ENCODE measurements around the gene VSTM2L. TPM values are rescaled to one million over a fixed set of nuclear protein-coding genes. Genes with fewer than 3 reads are reported as not detected.
A peak's percentile ranks its signal among the peaks of the same experiment; 100 is the strongest.

The VSTM2L gene
- total and polyA plus RNA-seq, 9 of the 15 experiments (the other 6 are each of a cell fraction or from before 2014, with no cell fraction given) = not detected

DNA sequence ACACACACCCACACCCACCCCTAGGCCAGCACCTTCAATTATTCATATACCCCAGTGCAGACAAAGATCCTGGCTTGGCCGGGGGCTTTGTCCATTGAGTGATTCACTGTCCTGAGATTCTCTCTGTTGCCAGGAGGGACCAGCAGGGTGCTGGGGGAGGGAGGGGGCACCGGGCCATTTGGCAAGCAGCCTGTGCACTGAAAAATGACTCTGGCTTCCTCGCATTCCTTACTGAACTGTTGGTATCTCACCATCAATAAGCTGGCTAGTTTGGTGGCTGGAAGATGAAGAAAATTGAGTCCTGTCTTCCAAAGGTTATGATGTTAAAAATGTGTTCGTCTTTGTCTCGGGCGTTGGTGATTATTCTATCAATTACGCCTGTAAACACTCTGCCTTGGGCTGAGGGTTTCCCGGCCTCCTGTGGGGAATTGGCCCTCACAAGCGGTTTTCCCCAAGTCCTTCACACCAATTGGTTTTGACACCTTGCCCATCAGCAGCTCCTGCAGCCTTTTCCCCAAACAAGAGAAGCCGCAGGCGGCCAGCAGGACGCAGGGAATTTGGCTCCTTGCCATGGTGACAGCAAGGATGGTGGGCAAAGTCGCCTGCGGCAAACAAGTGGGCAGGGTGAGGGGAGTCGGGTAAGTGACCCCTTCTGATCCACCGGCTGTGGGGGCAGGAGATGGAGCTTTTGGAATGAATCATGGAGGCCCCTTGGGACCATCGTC, 4.9 kb downstream of the VSTM2L start:
- H3K9me3 ChIP-seq (replicated peaks; ENCODE audit: control insufficient read depth, insufficient read depth, low read depth, low read length) = no peaks in the 10 kb centered on the region
- intact Hi-C loops (cut with micrococcal nuclease) (no loop called here), in situ Hi-C loops (cut with MboI) (no loop called here)
- H3K9ac ChIP-seq (ENCODE audit: insufficient read depth in 1 of 2, low read depth in 2 of 2, low read length in 2 of 2) = no peak overlapping the region
- FAIRE-seq = no peak
- peaks cover 21 to 65% of the 10 kb centered on the region in 2 experiments; a peak in 4 of 5 replicates for H3K27me3 ChIP-seq (ENCODE audit: control insufficient read depth in 2 of 2, insufficient read depth in 2 of 2, low read length in 2 of 2)
- DNase-seq (ENCODE audit: extremely low read depth in 1 of 4, low spot score in 3 of 4) = no peak
- BruUV-seq (replicated peaks) = no TSS peak
- H3K36me3 ChIP-seq (ENCODE audit: control insufficient read depth, insufficient read depth, low read length) = no peaks in the 10 kb centered on the region
- H3K9me1 ChIP-seq (ENCODE audit: control insufficient read depth, insufficient read depth, low read length) = no peaks in the 10 kb centered on the region
- H3K27ac ChIP-seq (ENCODE audit: extremely low read depth, low read depth, low read length) = no peak overlapping the region
- POLR2A ChIA-PET = interaction anchor here (0.6 to 1.2 kb wide), 2 partner anchors 131 to 150 kb away, joined by 3 to 5 read pairs; no protein-coding TSS in a partner anchor
- peaks cover 9% of the 10 kb centered on the region; the same call in 1 of the 2 replicates for H4K20me1 ChIP-seq (replicated peaks; ENCODE audit: control insufficient read depth, insufficient read depth, low read length)
- under 1% methylated on average over 15 of the region's 17 CpGs for WGBS (ENCODE audit: insufficient coverage, low coverage, missing lambda C conversion rate)
- H3K4me3 ChIP-seq = no peak overlapping the region
- TF ChIP-seq E4F1 (CRISPR knock-in tag; IDR thresholded peaks at IDR 0.05; ENCODE audit: borderline replicate concordance) (no peak), NFIC (IDR thresholded peaks at IDR 0.05) (peak; percentile 59)
- H3K4me1 ChIP-seq (replicated peaks in 1 of 2; ENCODE audit: control insufficient read depth in 2 of 2, insufficient read depth in 2 of 2, low read length in 2 of 2) = peaks cover 0 to 10% of the 10 kb centered on the region in 2 experiments; a peak in 2 of 5 replicates
- H3K79me2 ChIP-seq (ENCODE audit: control insufficient read depth, insufficient read depth, low read length) = no peaks in the 10 kb centered on the region
- CTCF ChIA-PET (ENCODE audit: low intra/inter-chr PET ratio) = no interaction called here
- no peak overlapping the region for H3K4me2 ChIP-seq (ENCODE audit: insufficient read depth, low read length)
- H2AFZ ChIP-seq (ENCODE audit: low read depth, low read length) = no peak overlapping the region
- ATAC-seq = no peak

Measured in K562 (cell line).